Stimulated activated CD8-positive, alpha-beta memory T cell treated with anti-CD3 and anti-CD28 coated beads, Interleukin-12 subunit alpha, Interleukin-12 subunit beta, amount 100 ng/mL, for 24 hours (primary cell): Measurements from ENCODE around the gene HSD11B1L.
"Not testable (repeated sequence)": the region's sequence is repeated elsewhere in the genome, so short reads cannot be mapped to it uniquely, and the experiment has no call there.

ENCODE experiments used
- DNase-seq: peaks from one replicate; pipeline ENCODE4 v3.0.0-alpha.2; 2020; ENCODE audit errors: extremely low read depth

HSD11B1L gene

GRCh38 chr19:5727453-5728050 is 46.7 kb downstream of the HSD11B1L start:
- DNase-seq, result no peak

DNA sequence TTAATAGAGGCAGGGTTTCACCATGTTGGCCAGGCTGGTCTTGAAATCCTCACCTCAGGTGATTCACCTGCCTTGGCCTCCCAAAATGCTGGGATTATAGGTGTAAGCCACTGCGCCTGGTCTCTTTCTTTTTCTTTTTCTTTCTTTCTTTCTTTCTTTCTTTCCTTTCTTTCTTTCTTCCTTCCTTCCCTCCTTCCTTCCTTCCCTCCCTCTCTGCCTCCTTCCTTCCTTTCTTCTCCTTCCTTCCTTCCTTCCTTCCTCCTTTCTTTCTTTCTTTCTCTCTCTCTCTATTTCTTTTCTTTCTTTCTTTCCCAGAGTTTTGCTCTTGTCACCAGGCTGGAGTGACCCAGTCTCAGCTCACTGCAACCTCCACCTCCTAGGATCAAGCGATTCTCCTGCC is 52.3 kb downstream of the HSD11B1L start:
- not testable (repeated sequence) for DNase-seq
